ENCODE data around the gene PTCH2. TPM values are rescaled to one million over a fixed set of nuclear protein-coding genes. Genes with fewer than 3 reads are reported as not detected.
"Not testable (repeated sequence)": the region's sequence is repeated elsewhere in the genome, so short reads cannot be mapped to it uniquely, and the experiment has no call there.

Gene PTCH2
- total RNA-seq, 4 donors from 2014 or later, result 0.09 to 0.19 TPM; not detected in 2

- WGBS, 2 donors, result 59 to 69% methylated on average over 7 to 20 of the region's 24 CpGs
- H3K4me3 ChIP-seq, result no peak overlapping the region
Measured at GRCh38 chr1:44826375-44827196, 16.5 kb downstream of the PTCH2 start.

DNA sequence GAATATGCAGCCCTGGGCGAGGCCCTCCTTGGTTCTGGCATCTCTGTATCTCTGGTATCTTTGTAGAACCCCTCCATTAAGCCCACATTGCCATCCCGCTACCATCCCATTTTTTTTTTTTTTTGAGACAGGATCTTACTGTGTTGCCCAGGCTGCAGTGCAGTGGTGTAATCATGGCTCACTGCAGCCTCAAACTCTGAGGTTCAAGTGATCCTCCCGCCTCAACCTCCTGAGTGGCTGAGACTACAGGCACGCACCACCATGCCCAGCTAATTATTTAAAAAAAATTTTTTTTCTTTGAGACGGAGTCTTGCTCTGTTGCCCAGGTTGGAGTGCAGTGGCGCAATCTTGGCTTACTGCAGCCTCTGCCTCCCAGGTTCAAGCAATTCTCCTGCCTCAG is 18.7 kb downstream of the PTCH2 start:
- H3K4me3 ChIP-seq; H3K36me3 ChIP-seq; H3K27me3 ChIP-seq; DNase-seq; H3K27ac ChIP-seq; H3K9me3 ChIP-seq; intact Hi-C loops (cut with DNase I): not testable (repeated sequence)
- 91 to 93% methylated on average over 6 of the region's 6 CpGs for WGBS, 2 donors
- H3K4me1 ChIP-seq, result peaks cover 6 to 26% (median 7%) of the 10 kb centered on the region in 3 donors

More at GRCh38 chr1:44826375-44827196, 16.5 kb downstream of the PTCH2 start:
- no peak for DNase-seq
- Histone ChIP-seq H3K9me3 (no peaks in the 10 kb centered on the region), H3K27me3 (no peaks in the 10 kb centered on the region), H3K27ac (peak overlapping the region in 2 of 4 donors; percentile 18 to 61), H3K4me1 (peaks cover 0 to 7% (median 0%) of the 10 kb centered on the region in 3 donors), H3K36me3 (no peaks in the 10 kb centered on the region)
- intact Hi-C loops (cut with DNase I), result no loop called here
- TF ChIP-seq CTCF (IDR thresholded peaks at IDR 0.05) (no peak), POLR2A (IDR thresholded peaks at IDR 0.05) (no peak)

DNA sequence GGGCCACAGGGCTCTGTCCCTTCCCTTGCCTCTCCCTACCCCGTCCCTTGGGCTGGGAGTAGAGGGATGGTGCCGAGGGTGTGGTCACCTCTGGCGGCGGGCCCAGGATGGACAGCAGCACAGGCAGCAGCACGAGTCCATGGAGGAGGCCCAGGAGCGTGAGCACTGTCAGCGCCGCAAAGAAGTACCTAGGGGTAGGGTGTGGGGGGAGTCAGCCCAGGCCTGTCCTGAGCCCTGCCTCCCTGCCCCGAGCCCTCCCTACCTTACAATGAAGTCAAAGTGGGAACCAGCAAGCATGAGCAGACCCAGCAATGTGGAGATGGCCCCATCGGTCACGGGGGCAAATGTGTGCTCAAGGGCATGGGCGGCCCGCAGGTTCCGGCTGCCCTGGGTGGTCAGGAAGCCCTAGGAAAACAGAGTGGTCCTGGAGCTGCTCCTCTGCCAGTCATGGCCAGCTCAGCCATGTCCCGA is 20.0 kb downstream of the PTCH2 start:
- H3K4me3 ChIP-seq, result no peak overlapping the region
- intact Hi-C loops (cut with DNase I), result no loop called here

GRCh38 chr1:44822131-44822701 is 20.8 kb downstream of the PTCH2 start:
- Histone ChIP-seq H3K4me3 (no peak overlapping the region), H3K4me1 (peaks cover 10 to 46% (median 12%) of the 10 kb centered on the region in 3 donors), H3K27ac (no peak overlapping the region), H3K36me3 (no peaks in the 10 kb centered on the region), H3K9me3 (no peaks in the 10 kb centered on the region), H3K27me3 (no peaks in the 10 kb centered on the region)
- TF ChIP-seq CTCF (IDR thresholded peaks at IDR 0.05) (no peak), POLR2A (IDR thresholded peaks at IDR 0.05) (no peak)
- intact Hi-C loops (cut with DNase I), result no loop called here
- WGBS, 2 donors, result 83 to 96% methylated on average over 1 to 3 of the region's 6 CpGs
- DNase-seq, result no peak

More for the DNA sequence above, 20.0 kb downstream of the PTCH2 start:
- TF ChIP-seq POLR2A (IDR thresholded peaks at IDR 0.05) (no peak), CTCF (IDR thresholded peaks at IDR 0.05) (no peak)
- Histone ChIP-seq H3K9me3 (no peaks in the 10 kb centered on the region), H3K36me3 (no peaks in the 10 kb centered on the region), H3K27ac (no peak overlapping the region), H3K27me3 (no peaks in the 10 kb centered on the region), H3K4me1 (peaks cover 10 to 40% (median 12%) of the 10 kb centered on the region in 3 donors)
- 80 to 93% methylated on average over 7 of the region's 15 CpGs for WGBS, 2 donors
- DNase-seq, result no peak

GRCh38 chr1:44821240-44821715 is 21.8 kb downstream of the PTCH2 start:
- Histone ChIP-seq H3K36me3 (no peaks in the 10 kb centered on the region), H3K4me3 (no peak overlapping the region), H3K27me3 (no peaks in the 10 kb centered on the region), H3K9me3 (no peaks in the 10 kb centered on the region), H3K4me1 (peaks cover 10 to 44% (median 12%) of the 10 kb centered on the region in 3 donors), H3K27ac (peak overlapping the region in 3 of 4 donors; percentile 87 to 97 (median 91))
- intact Hi-C loops (cut with DNase I), result no loop called here
- no peak for TF ChIP-seq CTCF (IDR thresholded peaks at IDR 0.05)
- TF ChIP-seq POLR2A (IDR thresholded peaks at IDR 0.05), result no peak
- no peak for DNase-seq
- WGBS, 2 donors, result 87 to 97% methylated on average over 5 of the region's 9 CpGs
